H1 (cell line): Measurements from ENCODE around the gene CDRT15. TPM values are rescaled to one million over a fixed set of nuclear protein-coding genes. Genes with fewer than 3 reads are reported as not detected.
"Not testable (repeated sequence)": the region's sequence is repeated elsewhere in the genome, so short reads cannot be mapped to it uniquely, and the experiment has no call there.

Experiments
- CTCF ChIA-PET: fragments of 300-600 bp; sonication (Branson Sonifier 250); formaldehyde crosslinking; loops from one replicate; lab custom pipeline; 2021; ENCODE audit not compliant: partially characterized antibody; lab: Charles Lee
- POLR2A ChIA-PET: fragments of 300-600 bp; sonication (Branson Sonifier 250); formaldehyde crosslinking; loops from one replicate; lab custom pipeline; 2021; ENCODE audit warnings: inconsistent platforms; ENCODE audit not compliant: partially characterized antibody; lab: Charles Lee
- DNase-seq, 2 experiments: peaks; one replicate each; pipeline versions ENCODE4 v3.0.0 to v3.0.0-alpha.2; 2010 to 2022; ENCODE audit warnings: low spot score in 2 of 2, low read depth in 1 of 2, mixed read lengths in 1 of 2
- FAIRE-seq: peaks from 2 replicates; lab custom pipeline; 2011; peaks lifted over from hg19 to GRCh38; lab: Jason Lieb, UNC
- H2AFZ ChIP-seq: 2 replicates; pipeline ENCODE4 v1.8.1; 2012; ENCODE audit warnings: low read length, inconsistent platforms
- H2AK5ac ChIP-seq: 2 replicates; pipeline ENCODE4 v1.6.1; 2013; ENCODE audit warnings: low read depth, low read length
- H2BK120ac ChIP-seq: replicated peaks from 2 replicates; pipeline ENCODE3; 2013; ENCODE audit warnings: low read depth, low read length, inconsistent platforms
- H2BK12ac ChIP-seq: 2 replicates; pipeline ENCODE4 v1.6.1; 2013; ENCODE audit warnings: low read depth, low read length
- H2BK15ac ChIP-seq: 2 replicates; pipeline ENCODE4 v1.6.1; 2013; ENCODE audit warnings: low read length
- H2BK20ac ChIP-seq: 2 replicates; pipeline ENCODE4 v1.6.1; 2013; ENCODE audit warnings: low read length
- H2BK5ac ChIP-seq: 2 replicates; pipeline ENCODE4 v1.6.1; 2013; ENCODE audit warnings: low read depth, low read length
- H3K14ac ChIP-seq: 2 replicates; pipeline ENCODE4 v1.6.1; 2013; ENCODE audit warnings: inconsistent platforms; ENCODE audit not compliant: insufficient read length
- H3K18ac ChIP-seq: 2 replicates; pipeline ENCODE4 v1.6.1; 2013; ENCODE audit warnings: low read length; ENCODE audit errors: extremely low read depth
- H3K23ac ChIP-seq: 2 replicates; pipeline ENCODE4 v1.6.1; 2013; ENCODE audit warnings: inconsistent platforms; ENCODE audit not compliant: insufficient read length
- H3K23me2 ChIP-seq: 2 replicates; pipeline ENCODE4 v1.6.1; 2013; ENCODE audit warnings: low read depth, low read length
- H3K27ac ChIP-seq: 2 replicates; pipeline ENCODE4 v1.6.1; 2011; ENCODE audit warnings: low read depth, low read length, inconsistent platforms
- H3K27me3 ChIP-seq, 4 experiments: replicated peaks in 1 of 4; 1 replicate in 1 of 4; 2 replicates in 3 of 4; pipeline versions ENCODE4 v1.6.1 to v1.8.1; 2011 to 2013; ENCODE audit warnings: low read length in 3 of 4, mild to moderate bottlenecking in 3 of 4, inconsistent platforms in 2 of 4, mixed read lengths in 2 of 4, moderate library complexity in 1 of 4; ENCODE audit not compliant: control insufficient read depth in 3 of 4, insufficient read depth in 3 of 4; ENCODE audit errors: extremely low read depth in 1 of 4
- H3K36me3 ChIP-seq, 4 experiments: 2 replicates each; pipeline versions ENCODE4 v1.6.1 to v1.8.1; 2011 to 2013; ENCODE audit warnings: mild to moderate bottlenecking in 4 of 4, low read length in 3 of 4, moderate library complexity in 2 of 4, control low read depth in 1 of 4, inconsistent platforms in 1 of 4; ENCODE audit not compliant: insufficient read depth in 4 of 4, control insufficient read depth in 2 of 4
- H3K4ac ChIP-seq: replicated peaks from 2 replicates; pipeline ENCODE3; 2013; ENCODE audit warnings: low read length, low read depth, mixed read lengths, inconsistent platforms; ENCODE audit not compliant: insufficient read length
- H3K4me1 ChIP-seq, 4 experiments: replicated peaks in 1 of 4; 1 replicate in 1 of 4; 2 replicates in 3 of 4; pipeline versions ENCODE4 v1.6.1 to v1.8.1; 2011 to 2013; ENCODE audit warnings: low read length in 3 of 4, inconsistent platforms in 2 of 4, mixed read lengths in 1 of 4; ENCODE audit not compliant: insufficient read depth in 4 of 4, control insufficient read depth in 3 of 4
- H3K4me2 ChIP-seq, 2 experiments: 2 replicates each; pipeline versions ENCODE4 v1.6.1 to v1.8.1; 2011 to 2013; ENCODE audit warnings: low read depth in 2 of 2, low read length in 2 of 2, control low read depth in 1 of 2, inconsistent platforms in 1 of 2, mild to moderate bottlenecking in 1 of 2; ENCODE audit not compliant: insufficient read depth in 1 of 2
- H3K4me3 ChIP-seq, 4 experiments: fragments of 200-600, 300-600 bp in 1 of 4; sonication (generic), shearing (Covaris generic), sonication (Bioruptor Twin) in 1 of 4; 2 replicates each; pipeline versions ENCODE4 v1.5.1 to v1.8.1; 2011 to 2016; ENCODE audit warnings: low read length in 4 of 4, low read depth in 3 of 4, control low read depth in 2 of 4, inconsistent platforms in 2 of 4, mild to moderate bottlenecking in 2 of 4, mixed read lengths in 1 of 4, moderate library complexity in 1 of 4; ENCODE audit not compliant: insufficient read depth in 2 of 4; ENCODE audit errors: extremely low read depth in 1 of 4
- H3K56ac ChIP-seq: replicated peaks from 2 replicates; pipeline ENCODE3; 2013; ENCODE audit warnings: low read depth, mild to moderate bottlenecking, mixed read lengths, low read length, inconsistent platforms; ENCODE audit not compliant: insufficient read length
- H3K79me1 ChIP-seq: 2 replicates; pipeline ENCODE4 v1.6.1; 2013; ENCODE audit warnings: low read depth, low read length, control low read depth
- H3K79me2 ChIP-seq, 2 experiments: 2 replicates each; pipeline versions ENCODE4 v1.6.1 to v1.8.1; 2012 to 2013; ENCODE audit warnings: low read length in 2 of 2, mild to moderate bottlenecking in 2 of 2, inconsistent platforms in 1 of 2; ENCODE audit not compliant: insufficient read depth in 2 of 2, control insufficient read depth in 1 of 2
- H3K9ac ChIP-seq, 4 experiments: replicated peaks in 1 of 4; 1 replicate in 1 of 4; 2 replicates in 3 of 4; pipeline versions ENCODE4 v1.6.1 to v1.8.1; 2011 to 2013; ENCODE audit warnings: low read depth in 3 of 4, low read length in 3 of 4, control low read depth in 2 of 4, mild to moderate bottlenecking in 2 of 4, moderate library complexity in 2 of 4, inconsistent platforms in 1 of 4; ENCODE audit errors: extremely low read depth in 1 of 4
- H3K9me3 ChIP-seq, 2 experiments: 2 replicates each; pipeline versions ENCODE4 v1.6.1 to v1.8.1; 2012 to 2013; ENCODE audit warnings: mild to moderate bottlenecking in 2 of 2, moderate library complexity in 2 of 2, control low read depth in 1 of 2, inconsistent platforms in 1 of 2, low read depth in 1 of 2, low read length in 1 of 2, mixed read lengths in 1 of 2; ENCODE audit not compliant: insufficient read depth in 2 of 2
- H4K20me1 ChIP-seq, 2 experiments: replicated peaks in 1 of 2; 2 replicates each; pipeline versions ENCODE3 to v1.8.1; 2011 to 2013; ENCODE audit warnings: inconsistent platforms in 2 of 2, low read length in 2 of 2, mild to moderate bottlenecking in 1 of 2; ENCODE audit not compliant: insufficient read depth in 2 of 2, control insufficient read depth in 1 of 2
- H4K5ac ChIP-seq: 2 replicates; pipeline ENCODE4 v1.6.1; 2013; ENCODE audit warnings: low read length, low read depth, mixed read lengths, inconsistent platforms; ENCODE audit not compliant: insufficient read length
- H4K8ac ChIP-seq: 2 replicates; pipeline ENCODE4 v1.8.0; 2013; ENCODE audit warnings: mild to moderate bottlenecking, moderate library complexity, low read length, inconsistent platforms; ENCODE audit not compliant: insufficient read depth; ENCODE audit errors: extremely low read depth
- H4K91ac ChIP-seq: replicated peaks from 2 replicates; pipeline ENCODE3; 2013; ENCODE audit warnings: low read length, mixed read lengths, inconsistent platforms; ENCODE audit not compliant: insufficient read length
- WGBS, 2 experiments: shearing (Covaris generic) in 1 of 2; methylation state at CpG; one replicate each; pipeline versions ENCODE4 v1.1.6 to v1.1.7; 2013 to 2015; ENCODE audit warnings: low lambda C conversion rate in 2 of 2, mixed read lengths in 2 of 2, inconsistent platforms in 1 of 2, low coverage in 1 of 2, missing lambda C conversion rate in 1 of 2; ENCODE audit not compliant: insufficient replicate concordance in 2 of 2, insufficient coverage in 1 of 2, insufficient read length in 1 of 2; ENCODE audit errors: extremely low coverage in 1 of 2, missing lambda C conversion rate in 1 of 2; 5-methylcytosine and 5-hydroxymethylcytosine counted together
- polyA plus RNA-seq, 7 experiments: library from polyadenylated mRNA; depleted of rRNA in 3 of 7; stranded (reverse) in 5 of 7; unstranded in 2 of 7; fragments of >200 nt in 5 of 7; fragments of 200-250 nt in 2 of 7; gene quantifications; 1 replicate in 5 of 7; 2 replicates in 1 of 7; 4 replicates in 1 of 7; pipeline versions ENCODE4 v1.2.1 to v1.2.3, GENCODE V29; 2011 to 2013; ENCODE audit warnings: missing spikeins in 2 of 7, mixed read lengths in 2 of 7
- total RNA-seq: library from RNA; stranded (reverse); fragmentation: NEBNext Ultra II Directional; extraction: Animal tissue kit (Norgen Biotek cat#: 25700); gene quantifications from 2 replicates; pipeline ENCODE4 v1.2.1, GENCODE V29; 2021

The CDRT15 gene
- total and polyA plus RNA-seq, 2 of the 8 experiments (the other 6 are each of a cell fraction or from before 2014, with no cell fraction given) = not detected

DNA sequence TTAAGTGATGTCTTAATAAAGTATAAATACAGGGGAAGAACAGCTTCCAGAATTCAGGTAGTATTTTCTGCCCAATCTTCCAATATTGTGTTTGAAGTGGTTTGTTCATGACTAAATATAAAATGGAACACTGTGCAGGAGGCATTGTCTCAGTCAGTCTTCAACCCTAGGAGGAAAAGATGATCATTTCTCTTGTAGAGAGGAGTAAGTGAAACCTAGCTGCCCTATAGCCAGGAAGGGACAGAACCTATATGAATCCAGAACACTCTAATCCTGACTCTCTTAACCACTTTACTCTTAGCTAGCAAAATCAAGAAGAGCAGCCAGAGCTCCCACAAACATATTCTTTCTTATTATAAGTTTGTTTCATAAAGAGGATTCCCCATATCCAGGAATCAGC, 45.2 kb downstream of the CDRT15 start:
- H3K18ac ChIP-seq, H3K23ac ChIP-seq, H2AFZ ChIP-seq, H2BK12ac ChIP-seq, H3K4me1 ChIP-seq, H3K23me2 ChIP-seq, H3K36me3 ChIP-seq, DNase-seq, H3K56ac ChIP-seq, H3K4me3 ChIP-seq, H2AK5ac ChIP-seq, H3K4ac ChIP-seq, H4K20me1 ChIP-seq, H2BK120ac ChIP-seq, H4K5ac ChIP-seq, H3K79me1 ChIP-seq, FAIRE-seq, H2BK5ac ChIP-seq, H2BK15ac ChIP-seq, H3K14ac ChIP-seq, H3K79me2 ChIP-seq, H3K27ac ChIP-seq, H3K9ac ChIP-seq, H4K91ac ChIP-seq, H3K27me3 ChIP-seq, H2BK20ac ChIP-seq, H4K8ac ChIP-seq, POLR2A ChIA-PET, H3K9me3 ChIP-seq, H3K4me2 ChIP-seq: not testable (repeated sequence)
- CTCF ChIA-PET = interaction anchor here (0.9 kb wide), 1 partner anchor 12 kb away, joined by 4 read pairs; no protein-coding TSS in a partner anchor

GRCh38 chr17:14190774-14191173, 45.9 kb downstream of the CDRT15 start:
- H3K4ac ChIP-seq, POLR2A ChIA-PET, H4K5ac ChIP-seq, H3K23me2 ChIP-seq, H2AFZ ChIP-seq, H2BK20ac ChIP-seq, H3K4me1 ChIP-seq, H4K91ac ChIP-seq, H3K4me2 ChIP-seq, DNase-seq, H3K9me3 ChIP-seq, H2BK5ac ChIP-seq, H2BK15ac ChIP-seq, H3K36me3 ChIP-seq, H4K20me1 ChIP-seq, H3K56ac ChIP-seq, FAIRE-seq, H4K8ac ChIP-seq, H3K14ac ChIP-seq, H3K9ac ChIP-seq, H3K27me3 ChIP-seq, H3K18ac ChIP-seq, H3K23ac ChIP-seq, H3K4me3 ChIP-seq, H3K79me1 ChIP-seq, H3K79me2 ChIP-seq, H2AK5ac ChIP-seq, H2BK12ac ChIP-seq, H3K27ac ChIP-seq, H2BK120ac ChIP-seq: not testable (repeated sequence)
- CTCF ChIA-PET = interaction anchor here (0.9 kb wide), 1 partner anchor 12 kb away, joined by 4 read pairs; no protein-coding TSS in a partner anchor
- 100% methylated on average over 1 of the region's 1 CpG; no CpG with 5 or more reads in 1 of the 2 experiments for WGBS, 2 experiments
